ENCODE measurements around the gene RAB3IP. TPM values are rescaled to one million over a fixed set of nuclear protein-coding genes. Genes with fewer than 3 reads are reported as not detected.
"Not testable (repeated sequence)": the region's sequence is repeated elsewhere in the genome, so short reads cannot be mapped to it uniquely, and the experiment has no call there.

The RAB3IP gene
- total RNA-seq, 1 experiment from 2014 or later = 16.5 TPM

- in situ Hi-C loops (cut with HindIII; ENCODE audit: low pct_unique_long_range_greater_than_20kb, low sequenced_read_pairs); DNase-seq (ENCODE audit: low read depth, low spot score): not testable (repeated sequence)
These were observed 114.7 kb downstream of the RAB3IP start for GRCh38 chr12:69853176-69853961.

GRCh38 chr12:69866698-69867097, 128.0 kb downstream of the RAB3IP start:
- in situ Hi-C loops (cut with HindIII; ENCODE audit: low pct_unique_long_range_greater_than_20kb, low sequenced_read_pairs) = no loop called here
- no peak for DNase-seq (ENCODE audit: low read depth, low spot score)

GRCh38 chr12:69868695-69869094, 130.0 kb downstream of the RAB3IP start:
- no peak for DNase-seq (ENCODE audit: low read depth, low spot score)
- in situ Hi-C loops (cut with HindIII; ENCODE audit: low pct_unique_long_range_greater_than_20kb, low sequenced_read_pairs) = no loop called here

- DNase-seq (ENCODE audit: low read depth, low spot score) = no peak
- in situ Hi-C loops (cut with HindIII; ENCODE audit: low pct_unique_long_range_greater_than_20kb, low sequenced_read_pairs) = no loop called here
These were observed 134.1 kb downstream of the RAB3IP start for GRCh38 chr12:69872804-69873203.

Other genes with a start within 250 kb of the RAB3IP start
- gene CCT2, start 153.4 kb upstream of the RAB3IP start, total RNA-seq (2014; rRNA removed; shearing (Covaris generic)) = 474 and 489 TPM in 2 replicates
- gene LRRC10, start 128.0 kb upstream of the RAB3IP start, total RNA-seq (2014; rRNA removed; shearing (Covaris generic)) = not detected in 2 replicates
- not detected in 2 replicates for gene BEST3, start 39.6 kb upstream of the RAB3IP start, total RNA-seq (2014; rRNA removed; shearing (Covaris generic))
- not detected in 2 replicates for gene MYRFL, start 86.4 kb downstream of the RAB3IP start, total RNA-seq (2014; rRNA removed; shearing (Covaris generic))